GM12865 (cell line): ENCODE results near the gene DIPK2B.

Experiments
- DNase-seq: peaks from one replicate; pipeline ENCODE4 v3.0.0; 2010; ENCODE audit warnings: low read depth
- H3K4me3 ChIP-seq: 2 replicates; pipeline ENCODE4 v1.5.1; 2011; ENCODE audit warnings: mild to moderate bottlenecking, low read depth, low read length, control low read depth
- TF ChIP-seq, protein P1 (sequence below): IDR thresholded peaks from 2 replicates; pipeline ENCODE4 v1.5.1; 2011; ENCODE audit warnings: low read length, control low read depth, low read depth, inconsistent platforms; ENCODE audit not compliant: insufficient read depth; ENCODE audit errors: missing control alignments

The DIPK2B gene

GRCh38 chrX:45191820-45192409 is 8.8 kb downstream of the DIPK2B start:
- no peak for DNase-seq
- TF ChIP-seq, protein P1, sequence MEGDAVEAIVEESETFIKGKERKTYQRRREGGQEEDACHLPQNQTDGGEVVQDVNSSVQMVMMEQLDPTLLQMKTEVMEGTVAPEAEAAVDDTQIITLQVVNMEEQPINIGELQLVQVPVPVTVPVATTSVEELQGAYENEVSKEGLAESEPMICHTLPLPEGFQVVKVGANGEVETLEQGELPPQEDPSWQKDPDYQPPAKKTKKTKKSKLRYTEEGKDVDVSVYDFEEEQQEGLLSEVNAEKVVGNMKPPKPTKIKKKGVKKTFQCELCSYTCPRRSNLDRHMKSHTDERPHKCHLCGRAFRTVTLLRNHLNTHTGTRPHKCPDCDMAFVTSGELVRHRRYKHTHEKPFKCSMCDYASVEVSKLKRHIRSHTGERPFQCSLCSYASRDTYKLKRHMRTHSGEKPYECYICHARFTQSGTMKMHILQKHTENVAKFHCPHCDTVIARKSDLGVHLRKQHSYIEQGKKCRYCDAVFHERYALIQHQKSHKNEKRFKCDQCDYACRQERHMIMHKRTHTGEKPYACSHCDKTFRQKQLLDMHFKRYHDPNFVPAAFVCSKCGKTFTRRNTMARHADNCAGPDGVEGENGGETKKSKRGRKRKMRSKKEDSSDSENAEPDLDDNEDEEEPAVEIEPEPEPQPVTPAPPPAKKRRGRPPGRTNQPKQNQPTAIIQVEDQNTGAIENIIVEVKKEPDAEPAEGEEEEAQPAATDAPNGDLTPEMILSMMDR: no peak
- no peak overlapping the region for H3K4me3 ChIP-seq

DNA sequence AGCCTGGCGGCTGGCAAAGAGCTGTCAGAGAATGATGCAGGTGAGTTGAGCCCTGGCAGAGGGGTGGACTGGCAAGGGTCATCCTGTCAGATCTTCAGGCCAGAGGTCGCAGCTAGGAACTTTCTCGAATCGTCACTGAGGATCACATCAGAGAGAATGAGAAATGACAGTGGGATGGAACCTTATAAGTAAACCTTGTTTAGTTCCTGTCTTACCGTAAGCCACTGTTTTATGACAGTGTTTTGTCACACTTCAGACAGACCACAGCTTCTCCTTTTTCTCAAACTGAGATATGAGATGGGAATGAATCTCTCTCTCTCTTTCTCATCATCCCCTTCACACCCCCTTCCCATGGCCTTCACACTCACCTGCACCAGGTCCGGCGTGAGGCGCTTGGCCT is 9.3 kb downstream of the DIPK2B start:
- H3K4me3 ChIP-seq: no peak overlapping the region
- peak; percentile 3 for DNase-seq
- TF ChIP-seq, protein P1: no peak

- no peak for DNase-seq
- TF ChIP-seq, protein P1: no peak
- no peak overlapping the region for H3K4me3 ChIP-seq
Measured at GRCh38 chrX:45187731-45188130, 12.9 kb downstream of the DIPK2B start.

GRCh38 chrX:45186643-45187026 is 14.0 kb downstream of the DIPK2B start:
- no peak for DNase-seq
- TF ChIP-seq, protein P1: no peak
- no peak overlapping the region for H3K4me3 ChIP-seq

- TF ChIP-seq, protein P1: no peak
- no peak for DNase-seq
- H3K4me3 ChIP-seq: no peak overlapping the region
Measured at GRCh38 chrX:45184211-45184610, 16.5 kb downstream of the DIPK2B start.

DNA sequence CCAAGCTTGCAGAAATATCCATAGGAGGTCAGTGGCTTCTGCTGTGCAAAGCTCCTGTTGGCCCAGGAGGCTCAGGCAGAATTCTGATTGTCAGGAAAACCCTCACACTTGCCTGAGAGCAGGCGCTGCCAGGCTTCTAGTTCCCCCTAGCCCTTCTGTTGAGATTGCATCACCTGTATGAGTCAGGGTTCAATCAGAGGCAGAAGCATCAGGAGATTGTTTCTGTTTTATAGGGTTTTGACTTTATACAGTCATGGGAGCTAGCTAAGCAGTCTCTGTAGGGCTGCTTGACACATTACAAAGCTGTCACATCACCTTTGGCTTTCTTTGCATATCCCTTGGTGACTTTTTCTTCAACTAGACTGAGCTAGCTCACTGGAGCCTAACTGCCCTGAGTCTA is 27.8 kb downstream of the DIPK2B start:
- DNase-seq: no peak
- H3K4me3 ChIP-seq: no peak overlapping the region
- TF ChIP-seq, protein P1: no peak

DNA sequence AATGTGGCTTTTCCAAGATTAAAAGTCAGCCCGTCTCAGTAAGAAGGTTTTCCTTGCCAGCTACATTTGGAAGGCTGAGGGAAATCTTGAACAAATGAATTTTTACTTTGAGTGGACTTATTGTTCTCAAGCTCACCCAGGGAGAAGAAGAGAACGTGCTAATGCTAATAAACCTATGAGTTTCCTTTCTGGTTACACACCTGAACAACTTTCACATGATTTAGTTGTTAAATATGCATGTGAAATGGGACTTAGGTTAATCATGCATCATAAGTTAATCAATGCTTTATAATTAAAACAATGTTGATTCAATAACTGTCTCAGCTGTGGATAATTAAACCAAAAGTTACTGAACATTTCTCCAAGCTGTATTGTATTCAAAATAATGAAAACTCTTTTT is 33.9 kb downstream of the DIPK2B start:
- no peak for DNase-seq
- TF ChIP-seq, protein P1: no peak
- no peak overlapping the region for H3K4me3 ChIP-seq
